Activated CD4-positive, alpha-beta memory T cell treated with anti-CD3 and anti-CD28 coated beads, Interleukin-2, amount 10 ng/mL, durations not matched to agents 7 days and 5 days (primary cell): ENCODE results near the gene APMAP. TPM values are rescaled to one million over a fixed set of nuclear protein-coding genes. Genes with fewer than 3 reads are reported as not detected.

Experiments used
- CTCF ChIA-PET: fragments of 350-600 bp; sonication (Branson Sonifier 250); formaldehyde crosslinking; loops from one replicate; lab custom pipeline; 2021; ENCODE audit warnings: antibody characterized with exemption, inconsistent platforms; lab: Charles Lee
- POLR2A ChIA-PET: fragments of 350-600 bp; sonication (Branson Sonifier 250); formaldehyde crosslinking; loops from one replicate; lab custom pipeline; 2021; ENCODE audit warnings: antibody characterized with exemption; lab: Charles Lee
- DNase-seq: peaks from one replicate; pipeline ENCODE4 v3.0.0-alpha.2; 2020
- H3K27ac Mint-ChIP-seq: one replicate; pipeline ENCODE4 v1.8.0; 2021; ENCODE audit warnings: mild to moderate bottlenecking, mixed read lengths
- H3K27me3 Mint-ChIP-seq: one replicate; pipeline ENCODE4 v1.8.0; 2021; ENCODE audit warnings: mixed read lengths
- H3K36me3 Mint-ChIP-seq: one replicate; pipeline ENCODE4 v1.8.0; 2021; ENCODE audit warnings: low read depth, mixed read lengths
- H3K4me1 Mint-ChIP-seq: one replicate; pipeline ENCODE4 v1.8.0; 2021; ENCODE audit warnings: mixed read lengths
- H3K4me3 Mint-ChIP-seq: one replicate; pipeline ENCODE4 v1.8.0; 2021; ENCODE audit warnings: mild to moderate bottlenecking, mixed read lengths
- H3K9me3 Mint-ChIP-seq: one replicate; pipeline ENCODE4 v1.8.0; 2021; ENCODE audit warnings: mixed read lengths
- total RNA-seq, 2 experiments: library from RNA; stranded (reverse); gene quantifications; one replicate each; pipeline ENCODE4 v1.2.3, GENCODE V29; 2021

APMAP gene
- total RNA-seq, 2 experiments from 2014 or later = 44.1 to 46.5 TPM

GRCh38 chr20:24998121-24998520 is 5.6 kb upstream of the APMAP start:
- H3K36me3 Mint-ChIP-seq = peaks cover 12% of the 10 kb centered on the region
- H3K4me3 Mint-ChIP-seq = no peak overlapping the region
- no peaks in the 10 kb centered on the region for H3K9me3 Mint-ChIP-seq
- no peak overlapping the region for H3K27ac Mint-ChIP-seq
- CTCF ChIA-PET = interaction anchor here (0.6 to 1.6 kb wide), 2 partner anchors 64 to 67 kb away, joined by 3 read pairs; no protein-coding TSS in a partner anchor
- no peak for DNase-seq
- H3K4me1 Mint-ChIP-seq = peaks cover 18% of the 10 kb centered on the region
- peaks cover 16% of the 10 kb centered on the region for H3K27me3 Mint-ChIP-seq
- POLR2A ChIA-PET = no interaction called here

- CTCF ChIA-PET = interaction anchor here (1.1 to 4.0 kb wide), 3 partner anchors 66 to 182 kb away, joined by 6 to 33 read pairs (median 14); no protein-coding TSS in a partner anchor
- POLR2A ChIA-PET = no interaction called here
These were observed 4.2 kb upstream of the APMAP start for GRCh38 chr20:24996449-24997377.

GRCh38 chr20:24995741-24996448 is 3.3 kb upstream of the APMAP start:
- Mint-ChIP-seq H3K9me3 (no peaks in the 10 kb centered on the region), H3K4me3 (no peak overlapping the region), H3K27me3 (peaks cover 16% of the 10 kb centered on the region), H3K27ac (no peak overlapping the region), H3K36me3 (peaks cover 11% of the 10 kb centered on the region), H3K4me1 (peaks cover 32% of the 10 kb centered on the region)
- no peak for DNase-seq
- POLR2A ChIA-PET = interaction anchor here (2.5 kb wide), 1 partner anchor 70 kb away, joined by 6 read pairs; no protein-coding TSS in a partner anchor
- CTCF ChIA-PET = interaction anchor here (1.0 to 4.0 kb wide), 7 partner anchors 62 to 798 kb away, joined by 3 to 33 read pairs (median 5); partner anchors contain the start of gene ACSS1

More at GRCh38 chr20:24996449-24997377, 4.2 kb upstream of the APMAP start:
- Mint-ChIP-seq H3K27ac (no peak overlapping the region), H3K4me3 (no peak overlapping the region), H3K36me3 (peaks cover 7% of the 10 kb centered on the region), H3K27me3 (peaks cover 16% of the 10 kb centered on the region), H3K9me3 (no peaks in the 10 kb centered on the region), H3K4me1 (peaks cover 24% of the 10 kb centered on the region)
- no peak for DNase-seq

GRCh38 chr20:24994470-24995368 is 2.2 kb upstream of the APMAP start:
- Mint-ChIP-seq H3K4me3 (no peak overlapping the region), H3K4me1 (peaks cover 43% of the 10 kb centered on the region), H3K9me3 (no peaks in the 10 kb centered on the region), H3K36me3 (peaks cover 17% of the 10 kb centered on the region), H3K27ac (no peak overlapping the region), H3K27me3 (peaks cover 16% of the 10 kb centered on the region)
- DNase-seq = peak; percentile 84
- ChIA-PET POLR2A (interaction anchor here (1.0 to 2.5 kb wide), 4 partner anchors 46 to 71 kb away, joined by 3 to 6 read pairs (median 4); partner anchors contain the start of gene CST7), CTCF (interaction anchor here (0.8 to 4.0 kb wide), 17 partner anchors 45 to 797 kb away, joined by 3 to 33 read pairs (median 4); partner anchors contain the start of genes ACSS1, CST7 and GINS1)

- Mint-ChIP-seq H3K27ac (peak overlapping the region; percentile 17), H3K36me3 (peaks cover 20% of the 10 kb centered on the region), H3K4me1 (peaks cover 48% of the 10 kb centered on the region), H3K27me3 (peaks cover 16% of the 10 kb centered on the region), H3K4me3 (peak overlapping the region; percentile 2), H3K9me3 (no peaks in the 10 kb centered on the region)
- no peak for DNase-seq
- CTCF ChIA-PET = interaction anchor here (0.8 to 4.0 kb wide), 14 partner anchors 45 to 414 kb away, joined by 3 to 33 read pairs (median 4); partner anchors contain the start of genes ACSS1, CST7 and GINS1
- POLR2A ChIA-PET = interaction anchor here (0.9 to 2.5 kb wide), 5 partner anchors 45 to 71 kb away, joined by 3 to 6 read pairs (median 4); partner anchors contain the start of gene CST7
These were observed 1.6 kb upstream of the APMAP start for GRCh38 chr20:24994186-24994465.

GRCh38 chr20:24993337-24994185 is 1.0 kb upstream of the APMAP start:
- H3K4me1 Mint-ChIP-seq = peaks cover 54% of the 10 kb centered on the region
- H3K9me3 Mint-ChIP-seq = no peaks in the 10 kb centered on the region
- peaks cover 10% of the 10 kb centered on the region for H3K27me3 Mint-ChIP-seq
- peak overlapping the region; percentile 79 for H3K27ac Mint-ChIP-seq
- H3K36me3 Mint-ChIP-seq = peaks cover 24% of the 10 kb centered on the region
- CTCF ChIA-PET = interaction anchor here (0.8 to 4.0 kb wide), 15 partner anchors 44 to 414 kb away, joined by 3 to 33 read pairs (median 4); partner anchors contain the start of genes ACSS1, CST7 and GINS1
- H3K4me3 Mint-ChIP-seq = peak overlapping the region; percentile 90
- no peak for DNase-seq
- POLR2A ChIA-PET = interaction anchor here (0.7 to 2.5 kb wide), 13 partner anchors 11 to 414 kb away, joined by 3 to 13 read pairs (median 4); partner anchors contain the start of genes ACSS1, CST7 and GINS1

GRCh38 chr20:24991897-24992486 is 559 bp downstream of the APMAP start:
- ChIA-PET POLR2A (interaction anchor here (0.6 to 1.7 kb wide), 8 partner anchors 17 to 416 kb away, joined by 3 to 13 read pairs (median 4); partner anchors contain the start of genes ACSS1, CST7 and GINS1), CTCF (no interaction called here)
- H3K36me3 Mint-ChIP-seq = peaks cover 33% of the 10 kb centered on the region
- peaks cover 63% of the 10 kb centered on the region for H3K4me1 Mint-ChIP-seq
- H3K9me3 Mint-ChIP-seq = no peaks in the 10 kb centered on the region
- no peak for DNase-seq
- H3K27me3 Mint-ChIP-seq = peaks cover 8% of the 10 kb centered on the region
- H3K27ac Mint-ChIP-seq = peak overlapping the region; percentile 79
- peak overlapping the region; percentile 90 for H3K4me3 Mint-ChIP-seq

GRCh38 chr20:24990810-24991252 is 1.7 kb downstream of the APMAP start:
- no peaks in the 10 kb centered on the region for H3K9me3 Mint-ChIP-seq
- H3K36me3 Mint-ChIP-seq = peaks cover 33% of the 10 kb centered on the region
- POLR2A ChIA-PET = interaction anchor here (1.0 to 1.1 kb wide), 2 partner anchors 18 to 30 kb away, joined by 3 read pairs; no protein-coding TSS in a partner anchor
- DNase-seq = no peak
- peaks cover 70% of the 10 kb centered on the region for H3K4me1 Mint-ChIP-seq
- no peak overlapping the region for H3K27ac Mint-ChIP-seq
- CTCF ChIA-PET = no interaction called here
- H3K4me3 Mint-ChIP-seq = peak overlapping the region; percentile 90
- no peaks in the 10 kb centered on the region for H3K27me3 Mint-ChIP-seq

GRCh38 chr20:24989162-24989561 is 3.4 kb downstream of the APMAP start:
- H3K36me3 Mint-ChIP-seq = peaks cover 34% of the 10 kb centered on the region
- no peak overlapping the region for H3K4me3 Mint-ChIP-seq
- H3K9me3 Mint-ChIP-seq = no peaks in the 10 kb centered on the region
- no peak for DNase-seq
- H3K27ac Mint-ChIP-seq = no peak overlapping the region
- ChIA-PET CTCF (no interaction called here), POLR2A (no interaction called here)
- no peaks in the 10 kb centered on the region for H3K27me3 Mint-ChIP-seq
- H3K4me1 Mint-ChIP-seq = peaks cover 75% of the 10 kb centered on the region

- DNase-seq = no peak
- Mint-ChIP-seq H3K27me3 (no peaks in the 10 kb centered on the region), H3K4me1 (peaks cover 65% of the 10 kb centered on the region), H3K4me3 (no peak overlapping the region), H3K27ac (no peak overlapping the region), H3K9me3 (no peaks in the 10 kb centered on the region), H3K36me3 (peaks cover 43% of the 10 kb centered on the region)
- CTCF ChIA-PET = interaction anchor here (0.5 kb wide), 1 partner anchor 268 kb away, joined by 3 read pairs; no protein-coding TSS in a partner anchor
- POLR2A ChIA-PET = interaction anchor here (0.7 kb wide), 1 partner anchor 39 kb away, joined by 4 read pairs; the partner anchor contains the start of gene CST7
These were observed 4.4 kb downstream of the APMAP start for GRCh38 chr20:24987873-24988835.
